WTC11 (cell line): Measurements from ENCODE around the gene DCLK2. TPM values are rescaled to one million over a fixed set of nuclear protein-coding genes. Genes with fewer than 3 reads are reported as not detected.
"Not testable (repeated sequence)": the region's sequence is repeated elsewhere in the genome, so short reads cannot be mapped to it uniquely, and the experiment has no call there.

Source experiments
- ATAC-seq: fragments of 200-7000 bp; cut with Tn5 transposase; 2 replicates; pipeline ENCODE4 v1.10.0; 2021; ENCODE audit warnings: mild to moderate bottlenecking, moderate library complexity
- CTCF ChIA-PET: fragments of 300-600 bp; sonication (Branson Sonifier 250); formaldehyde crosslinking; loops from one replicate; lab custom pipeline; 2021; ENCODE audit warnings: antibody characterized with exemption; lab: Charles Lee
- POLR2A ChIA-PET: fragments of 350-600 bp; sonication (Branson Sonifier 250); formaldehyde crosslinking; loops from one replicate; lab custom pipeline; 2021; ENCODE audit warnings: antibody characterized with exemption; lab: Charles Lee
- DNase-seq: peaks from one replicate; pipeline ENCODE4 v3.0.0; 2021; ENCODE audit warnings: low spot score
- H3K27ac Mint-ChIP-seq: 2 replicates; pipeline ENCODE4 v1.8.0; 2021; ENCODE audit warnings: mixed read lengths
- H3K27me3 Mint-ChIP-seq: 2 replicates; pipeline ENCODE4 v1.8.0; 2021; ENCODE audit warnings: low read depth, mild to moderate bottlenecking, moderate library complexity, mixed read lengths
- H3K36me3 Mint-ChIP-seq: 2 replicates; pipeline ENCODE4 v1.8.0; 2021; ENCODE audit warnings: mixed read lengths
- H3K4me1 Mint-ChIP-seq: 2 replicates; pipeline ENCODE4 v1.8.0; 2022; ENCODE audit warnings: mixed read lengths
- H3K4me3 Mint-ChIP-seq: 2 replicates; pipeline ENCODE4 v1.8.0; 2021; ENCODE audit warnings: mild to moderate bottlenecking, moderate library complexity, mixed read lengths
- H3K9me3 Mint-ChIP-seq: 2 replicates; pipeline ENCODE4 v1.8.0; 2021; ENCODE audit warnings: mixed read lengths
- ATF1 ChIP-seq: sonication (generic); formaldehyde crosslinking; IDR thresholded peaks from 2 replicates; pipeline ENCODE4 v1.8.1; 2023; ENCODE audit warnings: mild to moderate bottlenecking, moderate library complexity, missing genetic modification reagents
- ESRRA ChIP-seq: sonication (generic); formaldehyde crosslinking; IDR thresholded peaks from 2 replicates; pipeline ENCODE4 v1.8.1; 2022; ENCODE audit warnings: mild to moderate bottlenecking, missing genetic modification reagents, borderline replicate concordance
- FOXJ3 ChIP-seq: sonication (generic); formaldehyde crosslinking; IDR thresholded peaks from 2 replicates; pipeline ENCODE4 v1.9.0; 2021; ENCODE audit warnings: missing genetic modification reagents, mild to moderate bottlenecking, borderline replicate concordance
- GRHL2 ChIP-seq: fragments of 250-450 bp; sonication (Bioruptor Pico); IDR thresholded peaks from 2 replicates; pipeline ENCODE4 v1.8.0; 2022; ENCODE audit warnings: mild to moderate bottlenecking, moderate library complexity; ENCODE audit not compliant: insufficient replicate concordance, severe bottlenecking
- HMGA2 ChIP-seq: fragments of 250-450 bp; sonication (Bioruptor Pico); IDR thresholded peaks from 2 replicates; pipeline ENCODE4 v1.4.0; 2021; ENCODE audit warnings: mild to moderate bottlenecking, moderate library complexity
- KAT7 ChIP-seq: sonication (generic); formaldehyde crosslinking; IDR thresholded peaks from 2 replicates; pipeline ENCODE4 v1.8.1; 2023; ENCODE audit warnings: missing genetic modification reagents, mild to moderate bottlenecking, borderline replicate concordance
- NFATC4 ChIP-seq: fragments of 250-450 bp; sonication (Bioruptor Pico); IDR thresholded peaks from 2 replicates; pipeline ENCODE4 v1.9.0; 2021; ENCODE audit warnings: mild to moderate bottlenecking
- SMAD3 ChIP-seq: sonication (generic); formaldehyde crosslinking; IDR thresholded peaks from 2 replicates; pipeline ENCODE4 v1.8.0; 2022; ENCODE audit warnings: missing genetic modification reagents, mild to moderate bottlenecking, borderline replicate concordance
- TEAD4 ChIP-seq: sonication (generic); formaldehyde crosslinking; IDR thresholded peaks from 2 replicates; pipeline ENCODE4 v1.8.0; 2022; ENCODE audit warnings: mild to moderate bottlenecking, missing genetic modification reagents
- ZNF396 ChIP-seq: fragments of 250-450 bp; sonication (Bioruptor Pico); IDR thresholded peaks from 2 replicates; pipeline ENCODE4 v1.8.0; 2021; ENCODE audit warnings: mild to moderate bottlenecking, moderate library complexity, borderline replicate concordance
- ZNF671 ChIP-seq: fragments of 250-450 bp; sonication (Bioruptor Pico); IDR thresholded peaks from 2 replicates; pipeline ENCODE4 v1.8.0; 2021; ENCODE audit warnings: mild to moderate bottlenecking
- total RNA-seq: library from RNA; stranded (reverse); gene quantifications from 3 replicates; pipeline ENCODE4 v1.2.3, GENCODE V29; 2021
- TF ChIP-seq, protein P1 (sequence below): sonication (generic); formaldehyde crosslinking; IDR thresholded peaks from 2 replicates; pipeline ENCODE4 v1.8.1; 2022; ENCODE audit warnings: low read depth, mild to moderate bottlenecking, moderate library complexity, missing genetic modification reagents, borderline replicate concordance
- TF ChIP-seq, protein P2 (sequence below): sonication (generic); formaldehyde crosslinking; IDR thresholded peaks from 2 replicates; pipeline ENCODE4 v1.8.1; 2022; ENCODE audit warnings: missing genetic modification reagents, borderline replicate concordance
- TF ChIP-seq, protein P3 (sequence below): sonication (generic); formaldehyde crosslinking; IDR thresholded peaks from 2 replicates; pipeline ENCODE4 v1.8.1; 2023; ENCODE audit warnings: mild to moderate bottlenecking, missing genetic modification reagents, borderline replicate concordance
- TF ChIP-seq, protein P4 (sequence below): sonication (generic); formaldehyde crosslinking; IDR thresholded peaks from 2 replicates; pipeline ENCODE4 v1.8.1; 2022; ENCODE audit warnings: low read depth, missing genetic modification reagents, borderline replicate concordance
- TF ChIP-seq, protein P5 (sequence below): sonication (generic); formaldehyde crosslinking; IDR thresholded peaks from 2 replicates; pipeline ENCODE4 v1.8.0; 2023; ENCODE audit warnings: missing genetic modification reagents, mild to moderate bottlenecking, borderline replicate concordance

The DCLK2 gene
- total RNA-seq, 1 experiment from 2014 or later: 0.17 TPM

DNA sequence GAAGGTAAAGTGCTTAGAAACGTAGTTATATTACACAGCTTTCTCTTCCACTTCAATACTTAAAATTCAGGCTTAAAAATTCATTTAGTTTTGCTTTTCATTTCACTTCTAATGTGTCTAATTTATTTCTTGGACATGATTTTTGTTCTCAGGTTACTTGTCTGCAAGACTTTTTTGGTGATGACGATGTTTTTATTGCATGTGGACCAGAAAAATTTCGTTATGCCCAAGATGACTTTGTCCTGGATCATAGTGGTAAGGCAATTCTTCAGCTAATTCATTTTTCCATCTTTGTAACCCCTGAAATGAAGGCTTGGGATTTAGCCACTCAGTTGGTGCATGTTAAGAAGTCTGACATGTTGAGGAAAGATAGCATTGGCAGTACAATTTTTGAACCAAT, 114.7 kb downstream of the DCLK2 start:
- ATAC-seq: no peak
- CTCF ChIA-PET: no interaction called here
- Mint-ChIP-seq H3K4me1 (0 out of 2 replicates have a peak, but pooled peaks cover 2% of the 10 kb centered on the region), H3K36me3 (no peaks in the 10 kb centered on the region)
- TF ChIP-seq KAT7 (CRISPR knock-in tag) (no peak), GRHL2 (CRISPR knock-in tag) (no peak)
- TF ChIP-seq, protein P1, sequence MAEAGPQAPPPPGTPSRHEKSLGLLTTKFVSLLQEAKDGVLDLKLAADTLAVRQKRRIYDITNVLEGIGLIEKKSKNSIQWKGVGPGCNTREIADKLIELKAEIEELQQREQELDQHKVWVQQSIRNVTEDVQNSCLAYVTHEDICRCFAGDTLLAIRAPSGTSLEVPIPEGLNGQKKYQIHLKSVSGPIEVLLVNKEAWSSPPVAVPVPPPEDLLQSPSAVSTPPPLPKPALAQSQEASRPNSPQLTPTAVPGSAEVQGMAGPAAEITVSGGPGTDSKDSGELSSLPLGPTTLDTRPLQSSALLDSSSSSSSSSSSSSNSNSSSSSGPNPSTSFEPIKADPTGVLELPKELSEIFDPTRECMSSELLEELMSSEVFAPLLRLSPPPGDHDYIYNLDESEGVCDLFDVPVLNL: no peak
- TF ChIP-seq, all 79 proteins: peak for 0
- POLR2A ChIA-PET: interaction anchor here (0.6 kb wide), 1 partner anchor 50 kb away, joined by 5 read pairs; no protein-coding TSS in a partner anchor
- DNase-seq: no peak
- peaks cover 53% of the 10 kb centered on the region for H3K27me3 Mint-ChIP-seq
- no peaks in the 10 kb centered on the region for H3K9me3 Mint-ChIP-seq
- H3K4me3 Mint-ChIP-seq: no peak overlapping the region
- no peak overlapping the region for H3K27ac Mint-ChIP-seq

DNA sequence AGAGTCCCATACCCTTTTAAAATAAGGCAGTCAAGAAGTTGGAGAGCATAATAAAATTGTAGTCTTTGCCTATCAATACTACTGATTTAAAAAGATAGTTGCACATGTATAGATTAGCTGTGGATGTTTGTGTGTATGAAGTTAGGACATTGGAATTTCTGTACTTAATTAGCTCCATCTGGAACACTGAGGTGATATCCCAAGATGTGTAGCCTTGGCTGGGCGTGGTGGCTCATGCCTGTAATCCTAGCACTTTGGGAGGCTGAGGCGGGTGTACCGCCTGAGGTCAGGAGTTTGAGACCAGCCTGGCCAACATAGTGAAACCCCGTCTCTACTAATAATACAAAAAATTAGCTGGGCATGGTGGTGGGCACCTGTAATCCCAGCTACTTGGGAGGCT, 119.0 kb downstream of the DCLK2 start:
- H3K27me3 Mint-ChIP-seq: peaks cover 83% of the 10 kb centered on the region
- POLR2A ChIA-PET, H3K27ac Mint-ChIP-seq, H3K9me3 Mint-ChIP-seq, ATAC-seq, DNase-seq, H3K4me1 Mint-ChIP-seq, H3K36me3 Mint-ChIP-seq, H3K4me3 Mint-ChIP-seq: not testable (repeated sequence)
- CTCF ChIA-PET: interaction anchor here (1.1 to 1.3 kb wide), 2 partner anchors 12 to 20 kb away, joined by 3 read pairs; no protein-coding TSS in a partner anchor

DNA sequence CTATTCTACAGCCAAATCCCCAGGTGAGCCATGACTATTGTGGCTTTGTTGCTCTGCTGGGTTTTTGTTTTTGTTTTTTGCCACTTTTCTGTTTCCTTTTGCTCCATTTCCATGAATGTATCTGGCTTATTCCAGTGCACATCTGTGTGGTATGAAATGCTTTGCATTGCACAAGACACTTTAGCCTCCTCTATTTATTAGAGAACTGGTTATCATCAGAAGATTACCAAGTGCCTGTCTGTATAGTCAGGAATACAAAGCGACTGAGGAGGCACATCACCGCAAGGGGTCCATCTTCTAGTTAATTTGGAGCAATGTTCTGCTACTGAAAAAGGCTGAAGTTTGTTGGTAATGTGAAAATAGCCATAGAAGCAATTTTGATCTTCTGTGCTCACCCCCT, 120.8 kb downstream of the DCLK2 start:
- ATAC-seq: no peak
- Mint-ChIP-seq H3K9me3 (no peaks in the 10 kb centered on the region), H3K4me1 (0 out of 2 replicates have a peak, but pooled peaks cover 2% of the 10 kb centered on the region), H3K27ac (no peak overlapping the region), H3K36me3 (no peaks in the 10 kb centered on the region), H3K4me3 (no peak overlapping the region), H3K27me3 (peaks cover 83% of the 10 kb centered on the region)
- CTCF ChIA-PET: interaction anchor here (2.0 kb wide), 1 partner anchor 11 kb away, joined by 13 read pairs; no protein-coding TSS in a partner anchor
- no peak for DNase-seq
- POLR2A ChIA-PET: no interaction called here
- no peak for TF ChIP-seq TEAD4 (CRISPR knock-in tag)
- TF ChIP-seq ATF1 (CRISPR knock-in tag): no peak
- no peak for TF ChIP-seq FOXJ3 (CRISPR knock-in tag)
- TF ChIP-seq ZNF671: no peak
- TF ChIP-seq, protein P2, sequence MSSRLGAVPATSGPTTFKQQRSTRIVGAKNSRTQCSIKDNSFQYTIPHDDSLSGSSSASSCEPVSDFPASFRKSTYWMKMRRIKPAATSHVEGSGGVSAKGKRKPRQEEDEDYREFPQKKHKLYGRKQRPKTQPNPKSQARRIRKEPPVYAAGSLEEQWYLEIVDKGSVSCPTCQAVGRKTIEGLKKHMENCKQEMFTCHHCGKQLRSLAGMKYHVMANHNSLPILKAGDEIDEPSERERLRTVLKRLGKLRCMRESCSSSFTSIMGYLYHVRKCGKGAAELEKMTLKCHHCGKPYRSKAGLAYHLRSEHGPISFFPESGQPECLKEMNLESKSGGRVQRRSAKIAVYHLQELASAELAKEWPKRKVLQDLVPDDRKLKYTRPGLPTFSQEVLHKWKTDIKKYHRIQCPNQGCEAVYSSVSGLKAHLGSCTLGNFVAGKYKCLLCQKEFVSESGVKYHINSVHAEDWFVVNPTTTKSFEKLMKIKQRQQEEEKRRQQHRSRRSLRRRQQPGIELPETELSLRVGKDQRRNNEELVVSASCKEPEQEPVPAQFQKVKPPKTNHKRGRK: no peak
- TF ChIP-seq, protein P3, sequence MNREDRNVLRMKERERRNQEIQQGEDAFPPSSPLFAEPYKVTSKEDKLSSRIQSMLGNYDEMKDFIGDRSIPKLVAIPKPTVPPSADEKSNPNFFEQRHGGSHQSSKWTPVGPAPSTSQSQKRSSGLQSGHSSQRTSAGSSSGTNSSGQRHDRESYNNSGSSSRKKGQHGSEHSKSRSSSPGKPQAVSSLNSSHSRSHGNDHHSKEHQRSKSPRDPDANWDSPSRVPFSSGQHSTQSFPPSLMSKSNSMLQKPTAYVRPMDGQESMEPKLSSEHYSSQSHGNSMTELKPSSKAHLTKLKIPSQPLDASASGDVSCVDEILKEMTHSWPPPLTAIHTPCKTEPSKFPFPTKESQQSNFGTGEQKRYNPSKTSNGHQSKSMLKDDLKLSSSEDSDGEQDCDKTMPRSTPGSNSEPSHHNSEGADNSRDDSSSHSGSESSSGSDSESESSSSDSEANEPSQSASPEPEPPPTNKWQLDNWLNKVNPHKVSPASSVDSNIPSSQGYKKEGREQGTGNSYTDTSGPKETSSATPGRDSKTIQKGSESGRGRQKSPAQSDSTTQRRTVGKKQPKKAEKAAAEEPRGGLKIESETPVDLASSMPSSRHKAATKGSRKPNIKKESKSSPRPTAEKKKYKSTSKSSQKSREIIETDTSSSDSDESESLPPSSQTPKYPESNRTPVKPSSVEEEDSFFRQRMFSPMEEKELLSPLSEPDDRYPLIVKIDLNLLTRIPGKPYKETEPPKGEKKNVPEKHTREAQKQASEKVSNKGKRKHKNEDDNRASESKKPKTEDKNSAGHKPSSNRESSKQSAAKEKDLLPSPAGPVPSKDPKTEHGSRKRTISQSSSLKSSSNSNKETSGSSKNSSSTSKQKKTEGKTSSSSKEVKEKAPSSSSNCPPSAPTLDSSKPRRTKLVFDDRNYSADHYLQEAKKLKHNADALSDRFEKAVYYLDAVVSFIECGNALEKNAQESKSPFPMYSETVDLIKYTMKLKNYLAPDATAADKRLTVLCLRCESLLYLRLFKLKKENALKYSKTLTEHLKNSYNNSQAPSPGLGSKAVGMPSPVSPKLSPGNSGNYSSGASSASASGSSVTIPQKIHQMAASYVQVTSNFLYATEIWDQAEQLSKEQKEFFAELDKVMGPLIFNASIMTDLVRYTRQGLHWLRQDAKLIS (CRISPR knock-in tag): no peak
- no peak for TF ChIP-seq HMGA2 (CRISPR knock-in tag)
- TF ChIP-seq ZNF396 (CRISPR knock-in tag): no peak
- TF ChIP-seq, protein P4, sequence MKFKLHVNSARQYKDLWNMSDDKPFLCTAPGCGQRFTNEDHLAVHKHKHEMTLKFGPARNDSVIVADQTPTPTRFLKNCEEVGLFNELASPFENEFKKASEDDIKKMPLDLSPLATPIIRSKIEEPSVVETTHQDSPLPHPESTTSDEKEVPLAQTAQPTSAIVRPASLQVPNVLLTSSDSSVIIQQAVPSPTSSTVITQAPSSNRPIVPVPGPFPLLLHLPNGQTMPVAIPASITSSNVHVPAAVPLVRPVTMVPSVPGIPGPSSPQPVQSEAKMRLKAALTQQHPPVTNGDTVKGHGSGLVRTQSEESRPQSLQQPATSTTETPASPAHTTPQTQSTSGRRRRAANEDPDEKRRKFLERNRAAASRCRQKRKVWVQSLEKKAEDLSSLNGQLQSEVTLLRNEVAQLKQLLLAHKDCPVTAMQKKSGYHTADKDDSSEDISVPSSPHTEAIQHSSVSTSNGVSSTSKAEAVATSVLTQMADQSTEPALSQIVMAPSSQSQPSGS (CRISPR knock-in tag): no peak
- no peak for TF ChIP-seq ESRRA
- no peak for TF ChIP-seq SMAD3 (CRISPR knock-in tag)
- no peak for TF ChIP-seq NFATC4 (CRISPR knock-in tag)
- TF ChIP-seq, protein P5, sequence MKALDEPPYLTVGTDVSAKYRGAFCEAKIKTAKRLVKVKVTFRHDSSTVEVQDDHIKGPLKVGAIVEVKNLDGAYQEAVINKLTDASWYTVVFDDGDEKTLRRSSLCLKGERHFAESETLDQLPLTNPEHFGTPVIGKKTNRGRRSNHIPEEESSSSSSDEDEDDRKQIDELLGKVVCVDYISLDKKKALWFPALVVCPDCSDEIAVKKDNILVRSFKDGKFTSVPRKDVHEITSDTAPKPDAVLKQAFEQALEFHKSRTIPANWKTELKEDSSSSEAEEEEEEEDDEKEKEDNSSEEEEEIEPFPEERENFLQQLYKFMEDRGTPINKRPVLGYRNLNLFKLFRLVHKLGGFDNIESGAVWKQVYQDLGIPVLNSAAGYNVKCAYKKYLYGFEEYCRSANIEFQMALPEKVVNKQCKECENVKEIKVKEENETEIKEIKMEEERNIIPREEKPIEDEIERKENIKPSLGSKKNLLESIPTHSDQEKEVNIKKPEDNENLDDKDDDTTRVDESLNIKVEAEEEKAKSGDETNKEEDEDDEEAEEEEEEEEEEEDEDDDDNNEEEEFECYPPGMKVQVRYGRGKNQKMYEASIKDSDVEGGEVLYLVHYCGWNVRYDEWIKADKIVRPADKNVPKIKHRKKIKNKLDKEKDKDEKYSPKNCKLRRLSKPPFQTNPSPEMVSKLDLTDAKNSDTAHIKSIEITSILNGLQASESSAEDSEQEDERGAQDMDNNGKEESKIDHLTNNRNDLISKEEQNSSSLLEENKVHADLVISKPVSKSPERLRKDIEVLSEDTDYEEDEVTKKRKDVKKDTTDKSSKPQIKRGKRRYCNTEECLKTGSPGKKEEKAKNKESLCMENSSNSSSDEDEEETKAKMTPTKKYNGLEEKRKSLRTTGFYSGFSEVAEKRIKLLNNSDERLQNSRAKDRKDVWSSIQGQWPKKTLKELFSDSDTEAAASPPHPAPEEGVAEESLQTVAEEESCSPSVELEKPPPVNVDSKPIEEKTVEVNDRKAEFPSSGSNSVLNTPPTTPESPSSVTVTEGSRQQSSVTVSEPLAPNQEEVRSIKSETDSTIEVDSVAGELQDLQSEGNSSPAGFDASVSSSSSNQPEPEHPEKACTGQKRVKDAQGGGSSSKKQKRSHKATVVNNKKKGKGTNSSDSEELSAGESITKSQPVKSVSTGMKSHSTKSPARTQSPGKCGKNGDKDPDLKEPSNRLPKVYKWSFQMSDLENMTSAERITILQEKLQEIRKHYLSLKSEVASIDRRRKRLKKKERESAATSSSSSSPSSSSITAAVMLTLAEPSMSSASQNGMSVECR (CRISPR knock-in tag): no peak
